CD14-positive monocyte (primary cell): Measurements from ENCODE around the gene WNT10A. TPM values are rescaled to one million over a fixed set of nuclear protein-coding genes. Genes with fewer than 3 reads are reported as not detected.

Experiments used
- DNase-seq, 3 donors: peaks; one replicate each; pipeline ENCODE4 v3.0.0-alpha.2; 2011 to 2022
- H2AFZ ChIP-seq: 2 replicates; pipeline ENCODE4 v1.6.0; 2012; ENCODE audit warnings: mild to moderate bottlenecking, low read depth, low read length, inconsistent platforms; ENCODE audit not compliant: insufficient read depth, poor library complexity, severe bottlenecking
- H3K27ac ChIP-seq, 2 donors: 1 replicate in 1 of 2; 2 replicates in 1 of 2; pipeline ENCODE4 v1.5.1; 2012 to 2013; ENCODE audit warnings: low read length in 2 of 2, control low read depth in 1 of 2, inconsistent platforms in 1 of 2, low read depth in 1 of 2, mild to moderate bottlenecking in 1 of 2
- H3K27me3 ChIP-seq, 2 donors: one replicate each; pipeline versions ENCODE4 v1.6.0 to v1.6.1; 2011 to 2013; ENCODE audit warnings: low read length in 2 of 2; ENCODE audit not compliant: control insufficient read depth in 2 of 2, insufficient read depth in 2 of 2
- H3K36me3 ChIP-seq, 2 donors: replicated peaks in 1 of 2; 1 replicate in 1 of 2; 2 replicates in 1 of 2; pipeline versions ENCODE4 v1.5.1 to v1.6.1; 2012 to 2013; ENCODE audit warnings: low read length in 2 of 2, control low read depth in 1 of 2, inconsistent platforms in 1 of 2, mild to moderate bottlenecking in 1 of 2; ENCODE audit not compliant: insufficient read depth in 2 of 2, control insufficient read depth in 1 of 2
- H3K4me1 ChIP-seq, 2 donors: 1 replicate in 1 of 2; 2 replicates in 1 of 2; pipeline versions ENCODE4 v1.5.1 to v1.6.1; 2012 to 2013; ENCODE audit warnings: low read length in 2 of 2, control low read depth in 1 of 2, inconsistent platforms in 1 of 2, mild to moderate bottlenecking in 1 of 2, moderate library complexity in 1 of 2; ENCODE audit not compliant: insufficient read depth in 2 of 2, control insufficient read depth in 1 of 2
- H3K4me2 ChIP-seq: replicated peaks from 2 replicates; pipeline ENCODE3; 2012; ENCODE audit warnings: low read length, moderate library complexity, mild to moderate bottlenecking; ENCODE audit not compliant: poor library complexity, severe bottlenecking; ENCODE audit errors: extremely low read depth
- H3K4me3 ChIP-seq, 3 experiments: fragments of 200-600 bp in 1 of 3; sonication (generic) in 1 of 3; replicated peaks in 1 of 3; 1 replicate in 2 of 3; 2 replicates in 1 of 3; pipeline ENCODE4 v1.5.1; 2011 to 2013; ENCODE audit warnings: low read length in 3 of 3, mild to moderate bottlenecking in 3 of 3, control low read depth in 2 of 3, low read depth in 2 of 3, inconsistent platforms in 1 of 3, moderate library complexity in 1 of 3
- H3K79me2 ChIP-seq: 2 replicates; pipeline ENCODE4 v1.6.0; 2012; ENCODE audit warnings: mild to moderate bottlenecking, control low read depth, inconsistent platforms, low read length, moderate library complexity; ENCODE audit not compliant: insufficient read depth
- H3K9ac ChIP-seq: 2 replicates; pipeline ENCODE4 v1.6.0; 2017; ENCODE audit warnings: low read length, mild to moderate bottlenecking; ENCODE audit not compliant: insufficient read depth, poor library complexity, severe bottlenecking
- H3K9me3 ChIP-seq, 2 donors: replicated peaks in 1 of 2; 1 replicate in 1 of 2; 2 replicates in 1 of 2; pipeline versions ENCODE4 v1.5.1 to v1.6.1; 2012 to 2013; ENCODE audit warnings: low read length in 2 of 2, control low read depth in 1 of 2; ENCODE audit not compliant: control insufficient read depth in 1 of 2, insufficient read depth in 1 of 2
- H4K20me1 ChIP-seq: 2 replicates; pipeline ENCODE4 v1.6.0; 2012; ENCODE audit warnings: mild to moderate bottlenecking, low read length, control low read depth, moderate library complexity; ENCODE audit not compliant: insufficient read depth
- H3K27ac Mint-ChIP-seq, 7 donors: one replicate each; pipeline ENCODE4 v1.8.0; 2020; ENCODE audit warnings: mild to moderate bottlenecking in 7 of 7, mixed read lengths in 7 of 7, moderate library complexity in 6 of 7, inconsistent platforms in 2 of 7
- H3K27me3 Mint-ChIP-seq, 3 donors: one replicate each; pipeline ENCODE4 v1.8.0; 2021 to 2022; ENCODE audit warnings: low read depth in 3 of 3, mild to moderate bottlenecking in 3 of 3, mixed read lengths in 3 of 3, moderate library complexity in 3 of 3, inconsistent platforms in 1 of 3
- H3K36me3 Mint-ChIP-seq, 2 donors: one replicate each; pipeline ENCODE4 v1.8.0; 2020; ENCODE audit warnings: mixed read lengths in 2 of 2, inconsistent platforms in 1 of 2, mild to moderate bottlenecking in 1 of 2
- H3K4me1 Mint-ChIP-seq: one replicate; pipeline ENCODE4 v1.8.0; 2020; ENCODE audit warnings: mild to moderate bottlenecking, mixed read lengths
- H3K4me3 Mint-ChIP-seq, 2 donors: one replicate each; pipeline ENCODE4 v1.8.0; 2020; ENCODE audit warnings: mild to moderate bottlenecking in 2 of 2, mixed read lengths in 2 of 2, moderate library complexity in 1 of 2
- H3K9me3 Mint-ChIP-seq, 7 donors: one replicate each; pipeline ENCODE4 v1.8.0; 2020 to 2022; ENCODE audit warnings: mixed read lengths in 7 of 7, mild to moderate bottlenecking in 6 of 7, moderate library complexity in 6 of 7, inconsistent platforms in 2 of 7
- CTCF ChIP-seq: fragments of 200-600 bp; IDR thresholded peaks from one replicate; pipeline ENCODE4 v1.8.0; 2022; ENCODE audit warnings: antibody characterized with exemption, mild to moderate bottlenecking
- WGBS: methylation state at CpG from one replicate; pipeline ENCODE4 v1.1.5; 2013; ENCODE audit warnings: missing lambda C conversion rate; ENCODE audit not compliant: insufficient coverage; 5-methylcytosine and 5-hydroxymethylcytosine counted together
- intact Hi-C, 2 donors: fragments of 100-400 bp; cut with micrococcal nuclease; formaldehyde crosslinking; loops; one replicate each; pipeline versions ENCODE4 v1.15.0 to v1.15.1; 2023
- polyA plus RNA-seq, 3 donors: library from polyadenylated mRNA; depleted of rRNA in 1 of 3; unstranded in 2 of 3; stranded (reverse) in 1 of 3; fragments of 300-500 nt in 2 of 3; fragments of >200 nt in 1 of 3; fragmentation: Illumina TruSeq in 2 of 3; gene quantifications; 1 replicate in 2 of 3; 2 replicates in 1 of 3; pipeline ENCODE4 v1.2.3, GENCODE V29; 2012 to 2021

WNT10A gene
- polyA plus RNA-seq, 3 donors: 0.04 TPM; not detected in 2

- peak overlapping the region in 1 of 2 donors; percentile 80 for H3K4me3 Mint-ChIP-seq
- no peak overlapping the region for H3K27ac ChIP-seq
- TF ChIP-seq CTCF: no peak
Observed at GRCh38 chr2:218882461-218882816, 1.8 kb downstream of the WNT10A start.

DNA sequence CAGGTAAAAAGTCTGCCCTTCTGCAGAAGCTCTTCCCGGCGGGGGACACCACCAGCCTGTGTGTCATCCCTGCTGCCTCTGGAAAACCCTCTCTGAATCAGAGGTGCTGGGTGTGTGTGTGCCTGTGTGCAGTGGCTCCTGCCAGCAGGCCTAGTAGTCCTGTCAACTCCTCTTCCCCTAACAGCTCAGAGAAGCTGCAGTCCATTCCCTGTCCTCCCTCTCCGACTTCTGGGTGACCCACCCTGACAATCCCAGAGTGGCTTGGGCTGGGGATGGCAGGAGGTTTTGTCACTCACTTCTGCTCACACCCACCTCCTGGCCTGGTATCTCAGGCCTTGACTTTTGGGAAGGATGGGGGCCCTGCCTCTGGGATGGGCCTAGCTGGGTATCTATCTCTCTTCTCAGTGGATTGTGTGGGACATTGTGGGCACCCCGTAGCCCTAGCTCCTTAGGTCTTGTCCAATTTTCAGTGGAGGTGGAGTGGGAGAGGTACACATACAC is 2.3 kb downstream of the WNT10A start:
- no peak overlapping the region for H2AFZ ChIP-seq
- no CpG with 5 or more reads among the region's 4 CpGs for WGBS
- H3K27me3 Mint-ChIP-seq: peaks cover 78 to 94% (median 80%) of the 10 kb centered on the region in 3 donors
- H3K9ac ChIP-seq: no peak overlapping the region
- no peak for DNase-seq
- no peaks in the 10 kb centered on the region for H3K79me2 ChIP-seq
- peak overlapping the region in 1 of 2 donors; percentile 77 for H3K4me3 Mint-ChIP-seq
- H3K4me3 ChIP-seq: no peak overlapping the region
- no peaks in the 10 kb centered on the region for H4K20me1 ChIP-seq
- peaks cover 4 to 11% of the 10 kb centered on the region in 2 donors for H3K4me1 ChIP-seq
- H3K27ac Mint-ChIP-seq: no peak overlapping the region
- TF ChIP-seq CTCF: no peak
- intact Hi-C loops: no loop called here
- H3K36me3 ChIP-seq: no peaks in the 10 kb centered on the region
- H3K9me3 Mint-ChIP-seq: peaks cover 0 to 19% (median 8%) of the 10 kb centered on the region in 7 donors
- no peak overlapping the region for H3K27ac ChIP-seq
- H3K4me2 ChIP-seq: no peak overlapping the region
- H3K9me3 ChIP-seq: peaks cover 0 to 36% of the 10 kb centered on the region in 2 donors
- peaks cover 60 to 80% of the 10 kb centered on the region in 2 donors for H3K27me3 ChIP-seq
- H3K4me1 Mint-ChIP-seq: peaks cover 21% of the 10 kb centered on the region
- peaks cover 0 to 12% of the 10 kb centered on the region in 2 donors for H3K36me3 Mint-ChIP-seq

More at GRCh38 chr2:218882461-218882816, 1.8 kb downstream of the WNT10A start:
- Histone ChIP-seq H3K36me3 (no peaks in the 10 kb centered on the region), H3K4me1 (peaks cover 4 to 11% of the 10 kb centered on the region in 2 donors), H3K79me2 (no peaks in the 10 kb centered on the region), H3K4me3 (no peak overlapping the region), H4K20me1 (no peaks in the 10 kb centered on the region), H3K4me2 (no peak overlapping the region), H3K9ac (no peak overlapping the region), H3K27me3 (peaks cover 60 to 82% of the 10 kb centered on the region in 2 donors), H3K9me3 (peaks cover 0 to 36% of the 10 kb centered on the region in 2 donors), H2AFZ (no peak overlapping the region)
- intact Hi-C loops: no loop called here
- peaks cover 0 to 19% (median 8%) of the 10 kb centered on the region in 7 donors for H3K9me3 Mint-ChIP-seq
- H3K36me3 Mint-ChIP-seq: peaks cover 0 to 12% of the 10 kb centered on the region in 2 donors
- peaks cover 81 to 97% (median 81%) of the 10 kb centered on the region in 3 donors for H3K27me3 Mint-ChIP-seq
- no peak overlapping the region for H3K27ac Mint-ChIP-seq
- peaks cover 21% of the 10 kb centered on the region for H3K4me1 Mint-ChIP-seq
- no peak for DNase-seq
- no CpG with 5 or more reads among the region's 1 CpG for WGBS
